GM21526 (cell line): Measurements from ENCODE around the gene SEPTIN10.
A peak's percentile ranks its signal among the peaks of the same experiment; 100 is the strongest.
"Not testable (repeated sequence)": the region's sequence is repeated elsewhere in the genome, so short reads cannot be mapped to it uniquely, and the experiment has no call there.

Experiments used
- ATAC-seq: cut with Tn5 transposase; IDR thresholded peaks from one replicate; pipeline ENCODE4 v1.9.1; 2021; ENCODE audit warnings: moderate library complexity; ENCODE audit not compliant: unreplicated experiment, low FRiP score

The SEPTIN10 gene

DNA sequence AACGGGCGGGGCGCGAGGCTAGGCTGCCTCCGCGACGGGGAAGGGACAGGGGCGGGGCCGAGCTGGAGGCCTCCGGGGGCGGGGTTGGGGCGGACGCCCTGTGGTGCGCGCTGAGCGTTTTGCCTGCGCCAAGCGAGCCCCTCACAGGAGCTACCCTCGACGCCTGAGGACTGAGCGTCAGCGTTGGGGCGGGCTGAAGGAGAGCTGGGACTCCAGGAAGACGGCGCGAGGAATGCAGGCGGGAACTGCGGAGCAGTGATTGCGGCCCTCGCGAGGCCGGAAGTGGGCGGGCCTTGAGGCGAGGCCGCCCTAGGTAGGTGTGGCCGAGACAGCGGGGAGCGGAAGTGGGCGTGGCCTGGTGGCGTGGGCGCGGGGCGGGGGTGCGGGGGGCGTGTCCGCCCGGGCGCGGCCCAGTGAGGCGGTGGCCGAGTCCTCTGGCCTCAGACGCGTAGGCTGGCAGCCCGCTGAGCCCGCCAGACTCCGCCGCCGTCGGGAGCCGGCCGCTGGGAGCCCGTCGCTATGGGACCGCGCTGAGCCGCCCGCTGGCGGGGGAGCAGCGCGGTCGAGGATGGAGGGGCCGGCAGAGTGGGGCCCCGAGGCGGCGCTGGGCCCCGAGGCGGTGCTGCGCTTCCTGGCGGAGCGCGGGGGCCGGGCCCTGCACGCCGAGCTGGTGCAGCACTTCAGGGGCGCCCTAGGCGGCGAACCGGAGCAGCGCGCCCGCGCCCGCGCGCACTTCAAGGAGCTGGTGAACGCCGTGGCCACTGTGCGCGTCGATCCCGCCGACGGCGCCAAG lies at the start of gene SEPTIN10, which contains the start of gene SOWAHC:
TSS of gene SEPTIN10 (minus strand) at position 45 of the 793 bp plus-strand sequence. CDS start 139 bp downstream, outside the sequence.
TSS of gene SOWAHC (plus strand) at position 443 of the 793 bp plus-strand sequence. CDS start at position 569, 126 bp downstream.
- ATAC-seq, result peak; percentile 77

DNA sequence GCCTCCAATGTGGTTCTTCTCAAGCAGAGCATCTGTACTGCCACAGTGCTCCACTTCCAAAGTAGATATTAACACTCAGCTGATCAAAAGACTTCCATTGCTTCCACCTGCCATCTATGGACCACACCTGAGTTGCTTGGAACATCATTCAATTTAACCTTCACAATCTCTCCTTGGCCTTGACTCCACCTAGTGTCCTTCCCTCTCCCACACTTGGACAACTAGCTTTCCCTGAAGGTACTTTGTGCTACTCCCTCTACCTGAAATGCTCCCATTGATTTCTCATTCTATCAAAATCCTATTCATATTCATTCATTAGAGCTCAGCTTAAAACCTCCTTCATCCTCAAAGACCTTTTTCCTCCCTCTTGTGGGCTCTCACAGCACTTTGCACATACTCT lies 49.1 kb upstream of the SEPTIN10 start:
- ATAC-seq, result no peak

DNA sequence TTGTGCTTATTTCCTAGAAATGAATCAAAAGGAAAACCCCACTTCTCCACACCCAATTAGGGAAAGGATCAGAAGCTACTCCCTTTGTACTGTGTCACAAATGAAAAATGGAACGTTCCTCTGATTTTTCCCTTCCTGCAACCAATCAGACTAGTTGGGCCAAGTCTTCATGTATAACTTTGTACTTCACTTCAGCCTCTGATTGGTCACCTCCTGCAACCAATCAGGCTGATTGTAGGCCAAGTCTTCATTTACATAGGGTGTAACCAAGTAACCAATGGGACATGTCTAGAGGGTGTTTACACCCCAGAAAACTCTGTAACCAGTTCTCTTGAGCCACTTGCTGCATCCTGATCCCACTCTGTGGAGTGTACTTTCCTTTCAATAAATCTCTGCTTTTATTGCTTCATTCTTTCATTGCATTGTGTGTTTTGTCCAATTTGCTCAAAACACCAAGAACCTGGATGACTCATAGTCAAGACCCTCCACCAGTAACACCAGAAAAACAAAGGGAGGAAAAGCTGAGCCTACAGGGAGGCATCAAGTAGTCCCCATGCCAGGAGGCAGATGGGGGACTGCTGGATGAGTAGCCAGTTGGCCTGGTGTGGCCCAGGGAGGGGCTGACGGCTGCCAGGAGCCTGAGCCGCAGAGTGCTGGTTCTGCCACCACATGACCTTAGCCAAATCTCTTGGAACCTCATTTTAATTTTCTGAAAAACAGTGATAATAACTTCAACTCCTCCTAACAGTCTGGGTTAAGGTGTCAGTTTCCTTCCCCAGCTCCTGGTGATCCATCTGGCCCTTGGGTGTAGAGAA lies 46.5 kb upstream of the SEPTIN10 start:
- no peak for ATAC-seq

DNA sequence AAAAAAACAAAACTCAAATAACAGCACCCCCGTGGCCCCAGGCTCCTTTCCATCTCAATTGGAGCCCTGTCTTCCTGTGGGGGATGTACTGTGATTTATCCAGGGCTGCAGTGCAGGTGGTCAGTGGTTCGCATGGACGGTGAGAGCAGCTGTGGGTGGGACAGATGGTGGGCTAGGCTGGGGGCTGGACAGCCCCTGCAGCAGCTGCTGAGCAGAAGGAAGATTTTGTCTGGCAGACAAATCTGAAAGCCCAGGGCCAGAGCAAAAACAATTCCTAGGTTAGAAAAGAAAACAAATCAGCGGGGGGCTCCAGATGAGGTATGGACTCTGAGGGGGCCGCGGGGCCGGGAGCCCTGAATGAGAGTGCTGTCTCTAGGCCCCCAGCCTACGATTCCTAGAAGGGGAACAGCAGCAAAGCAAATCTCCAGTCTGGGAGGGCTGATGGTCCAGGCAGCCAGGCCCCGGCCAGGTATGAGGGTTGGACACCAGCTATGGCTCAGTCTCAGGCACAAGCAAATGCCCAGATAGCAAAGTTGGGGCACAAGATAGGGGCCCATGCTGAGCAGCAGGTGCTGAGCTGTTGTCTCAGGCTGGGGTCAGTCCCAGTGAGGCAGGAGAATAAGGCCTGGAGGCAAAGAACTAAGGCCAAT lies 45.8 kb upstream of the SEPTIN10 start:
- ATAC-seq, result no peak

DNA sequence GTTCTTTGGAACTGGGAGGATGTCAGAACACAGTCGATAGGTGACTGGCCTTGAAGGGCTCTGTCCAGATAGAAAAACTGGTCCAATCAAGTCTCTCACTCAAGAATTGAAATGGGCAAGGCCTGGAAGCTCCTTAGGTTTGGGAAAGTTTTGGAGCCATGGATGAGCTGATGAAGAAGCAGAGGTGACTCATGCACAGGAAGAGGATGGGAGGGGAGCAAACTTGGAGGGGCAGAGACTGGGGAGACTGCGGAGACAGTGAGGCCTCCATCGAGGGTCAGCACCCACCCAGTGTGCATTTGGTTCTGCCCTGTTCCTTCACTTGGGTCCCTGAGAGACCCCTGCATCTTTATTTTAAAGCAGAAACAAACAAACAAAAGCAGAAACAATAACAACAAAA lies 41.5 kb upstream of the SEPTIN10 start:
- ATAC-seq, result no peak

DNA sequence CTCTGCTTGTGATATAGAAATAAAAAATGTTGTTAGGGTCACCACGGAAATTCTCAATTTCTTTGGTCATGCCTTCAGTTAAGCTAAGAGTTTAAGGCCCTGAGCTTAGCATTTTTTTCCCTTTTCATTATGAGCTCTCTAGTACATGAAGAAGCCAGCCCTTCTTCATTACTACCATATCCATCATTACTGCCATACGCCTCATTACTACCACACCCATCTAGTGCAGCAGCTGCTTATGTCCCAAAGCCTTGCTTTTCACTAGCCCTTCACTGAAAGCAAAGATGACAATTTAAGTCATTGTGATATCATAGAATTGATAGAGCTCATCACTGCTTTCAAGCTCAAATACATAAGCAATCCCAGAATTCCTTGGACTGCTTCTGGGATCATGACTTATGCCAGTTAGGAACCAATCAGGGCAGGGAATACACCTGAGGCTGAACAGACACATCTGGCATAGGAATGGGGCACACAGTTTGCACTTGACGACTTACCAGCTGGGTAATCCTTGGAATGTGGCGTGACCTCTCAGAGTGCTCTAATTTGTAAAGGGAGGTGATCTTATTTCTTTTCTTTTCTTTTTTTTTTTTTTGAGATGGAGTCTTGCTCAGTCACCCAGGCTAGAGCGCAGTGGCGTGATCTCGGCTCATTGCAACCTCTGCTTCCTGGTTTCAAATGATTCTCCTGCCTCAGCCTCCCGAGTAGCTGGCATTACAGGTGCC lies 40.7 kb upstream of the SEPTIN10 start:
- no peak for ATAC-seq

DNA sequence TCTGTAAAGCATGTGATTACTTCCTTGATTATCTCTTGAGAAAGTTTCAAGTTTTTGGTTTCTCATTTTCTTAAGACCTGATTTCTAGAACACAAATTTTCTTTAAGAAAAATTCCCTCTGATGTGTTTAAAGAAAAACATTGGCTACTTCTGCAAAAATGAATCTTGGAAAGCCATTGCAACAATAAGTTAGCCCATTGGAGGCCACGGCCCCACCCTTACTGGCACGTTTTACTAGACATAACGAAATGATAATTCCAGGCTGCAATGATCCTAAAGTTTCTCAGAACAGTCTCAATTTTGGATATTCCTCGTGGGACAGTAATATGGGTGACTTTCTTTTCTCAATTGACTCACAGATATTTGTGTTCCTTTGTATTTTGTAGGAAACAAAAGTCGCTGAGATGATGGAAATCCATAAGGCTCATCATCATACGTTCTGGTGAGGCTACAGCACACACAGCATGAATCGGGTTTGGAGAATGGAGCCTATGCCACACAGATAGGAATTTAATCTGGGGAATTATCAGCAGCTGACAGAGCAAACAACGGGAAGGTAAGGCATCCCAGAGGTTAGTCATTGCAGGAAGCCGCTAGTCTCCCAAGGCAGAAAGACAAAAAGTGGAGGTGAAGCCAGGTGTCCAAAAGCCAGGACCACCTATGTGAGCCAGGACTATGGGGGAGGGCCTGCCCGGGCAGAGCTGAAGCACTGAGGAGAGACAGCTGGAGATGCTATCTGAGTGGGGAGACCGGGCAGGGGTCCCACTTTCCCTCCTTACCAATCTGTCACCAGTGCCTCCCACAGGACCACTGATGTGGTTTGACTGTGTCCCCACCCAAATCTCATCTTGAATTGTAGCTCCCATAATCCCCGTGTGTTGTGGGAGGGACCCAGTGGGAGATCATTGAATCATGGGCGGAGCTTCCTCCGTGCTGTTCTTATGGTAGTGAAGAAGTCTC lies 36.2 kb upstream of the SEPTIN10 start:
- no peak for ATAC-seq

DNA sequence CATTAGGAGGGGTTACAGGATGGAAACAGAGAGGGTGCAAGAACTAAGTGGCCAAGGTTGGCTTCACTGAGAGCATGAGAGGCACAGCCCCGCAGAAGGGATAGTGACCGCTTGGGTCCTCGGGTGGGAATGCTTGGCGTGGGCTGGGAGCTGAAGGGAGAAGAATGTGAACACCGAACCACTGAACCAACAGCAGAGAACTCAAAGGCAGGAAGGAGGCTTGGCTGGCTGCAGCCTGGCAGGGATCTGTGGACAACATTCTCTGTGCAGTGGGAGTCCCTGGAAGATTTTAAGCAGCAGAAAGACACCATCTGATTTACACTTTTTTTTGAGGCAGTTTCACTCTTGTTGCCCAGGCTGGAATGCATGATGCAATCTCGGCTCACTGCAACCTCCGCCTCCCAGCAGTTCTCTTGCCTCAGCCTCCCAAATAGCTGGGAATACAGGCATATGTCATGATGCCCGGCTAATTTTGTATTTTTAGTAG lies 34.3 kb upstream of the SEPTIN10 start:
- no peak for ATAC-seq

DNA sequence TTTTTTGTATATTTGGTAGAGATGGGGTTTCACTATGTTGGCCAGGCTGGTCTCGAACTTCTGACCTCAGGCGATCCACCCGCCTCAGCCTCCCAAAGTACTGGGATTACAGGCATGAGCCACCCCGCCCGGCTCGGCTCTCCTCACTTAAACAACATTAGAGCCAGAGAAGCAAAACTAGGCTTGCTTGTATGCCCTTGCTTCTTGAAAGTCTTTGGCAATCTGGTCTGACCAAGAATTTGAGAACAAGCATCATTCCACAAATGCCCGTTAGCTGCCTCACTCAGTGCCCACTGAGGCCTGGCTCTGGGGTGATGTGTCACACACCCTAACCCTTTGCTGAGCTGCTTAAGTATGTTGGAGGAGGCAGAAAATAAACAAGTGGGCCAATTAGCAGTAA lies 33.9 kb upstream of the SEPTIN10 start:
- no peak for ATAC-seq

DNA sequence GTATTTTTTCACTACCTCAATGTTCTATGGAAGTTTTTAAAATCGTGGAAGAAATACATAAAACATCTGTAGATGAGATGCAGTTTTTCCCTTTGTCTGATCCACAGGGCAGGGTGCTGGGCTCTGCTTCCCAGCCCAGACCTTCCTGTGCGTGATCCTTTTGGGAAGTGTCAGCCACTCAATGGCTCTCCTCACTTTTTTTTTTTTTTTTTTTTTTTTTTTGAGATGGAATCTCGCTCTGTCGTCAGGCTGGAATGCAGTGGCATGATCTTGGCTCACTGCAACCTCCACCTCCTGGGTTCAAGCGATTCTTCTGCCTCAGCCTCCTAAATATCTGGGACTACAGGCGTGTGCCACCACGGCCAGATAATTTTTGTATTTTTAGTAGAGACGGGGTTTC lies 33.2 kb upstream of the SEPTIN10 start:
- no peak for ATAC-seq

DNA sequence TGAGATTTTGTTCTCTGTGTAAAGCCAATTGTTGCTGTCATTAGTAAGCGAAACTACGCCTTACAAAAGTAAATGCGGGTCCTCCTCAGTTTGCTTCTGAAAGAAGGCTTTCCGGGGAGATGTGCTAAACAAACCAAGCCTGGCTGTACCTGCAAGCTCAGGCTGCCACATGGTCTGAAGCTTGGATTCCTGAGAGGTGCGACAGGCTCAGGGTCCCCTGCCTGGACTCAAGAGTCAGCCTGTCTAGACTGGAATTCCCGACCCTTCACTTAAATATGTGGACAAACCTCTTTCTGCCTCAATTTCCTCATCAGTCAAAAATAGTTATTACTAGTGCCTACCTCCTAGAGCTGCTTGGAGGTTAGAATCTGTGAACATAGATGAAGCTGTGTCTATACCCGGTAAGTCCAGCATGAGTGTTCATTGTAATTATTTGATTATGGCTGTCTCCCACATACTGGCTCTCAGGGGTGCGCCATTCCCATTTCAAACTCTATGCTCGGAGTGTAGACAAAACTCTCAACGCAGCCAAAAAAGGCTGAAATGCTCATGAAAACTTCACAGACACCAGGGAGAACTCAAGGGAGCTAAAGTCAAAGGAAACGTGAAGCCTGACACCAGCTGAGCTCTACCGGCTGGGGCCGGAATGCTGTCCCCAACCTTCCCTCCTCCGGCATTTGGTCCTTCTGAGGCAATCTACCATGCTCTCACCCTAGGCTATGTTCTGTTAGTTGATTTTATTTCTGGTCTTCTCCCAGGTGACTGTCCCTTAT lies 31.8 kb upstream of the SEPTIN10 start:
- no peak for ATAC-seq

DNA sequence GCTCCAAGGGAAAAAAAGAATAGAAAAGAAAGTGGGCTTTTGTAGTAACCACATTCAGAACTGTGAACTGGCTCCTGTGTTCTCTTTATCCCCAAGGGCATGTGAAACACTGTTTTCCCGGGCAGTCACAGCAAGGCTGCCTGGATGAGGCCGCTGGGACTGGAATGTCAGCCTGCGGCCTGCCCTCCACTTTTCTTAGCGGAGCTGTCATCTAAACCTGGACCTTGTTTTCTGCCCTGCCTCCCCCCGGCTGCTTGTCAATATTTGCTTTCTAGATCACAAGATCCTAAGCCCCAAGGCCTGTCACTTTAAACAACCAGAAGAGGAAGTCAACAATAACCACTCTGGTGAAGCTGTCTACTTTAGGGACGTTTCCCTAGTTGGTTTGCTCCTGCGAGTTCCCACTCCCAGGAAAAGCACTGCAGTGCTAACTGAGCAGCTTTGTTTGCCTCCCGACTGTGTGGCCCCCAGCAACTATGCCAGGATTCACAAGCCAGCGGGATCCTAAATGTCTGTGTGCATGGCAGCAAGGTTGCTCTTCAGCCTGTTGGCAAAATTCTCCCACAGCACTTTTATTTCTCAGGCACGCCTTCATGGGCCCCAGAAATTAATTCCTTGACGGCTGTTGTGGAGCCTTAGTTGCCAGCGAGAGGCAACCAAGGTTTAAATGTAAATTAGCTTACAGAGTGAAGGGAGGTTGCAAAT lies 31.0 kb upstream of the SEPTIN10 start:
- ATAC-seq, result no peak

DNA sequence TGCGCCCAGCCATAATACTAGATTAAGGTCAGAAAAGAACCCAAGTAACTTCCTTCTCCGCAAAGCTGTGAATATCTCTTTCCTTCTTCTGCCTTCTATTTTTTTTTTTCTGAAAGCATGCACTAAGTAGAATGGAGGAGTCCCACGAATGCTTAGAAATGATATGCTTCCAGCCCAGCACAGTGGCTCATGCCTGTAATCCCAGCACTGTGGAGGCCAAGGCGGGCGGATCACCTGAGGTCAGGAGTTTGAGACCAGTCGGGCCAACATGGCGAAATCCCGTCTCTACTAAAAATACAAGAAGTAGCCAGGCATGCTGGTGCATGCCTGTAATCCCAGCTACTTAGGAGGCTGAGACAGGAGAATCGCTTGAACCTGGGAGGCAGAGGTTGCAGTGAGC lies 26.2 kb upstream of the SEPTIN10 start:
- not testable (repeated sequence) for ATAC-seq

DNA sequence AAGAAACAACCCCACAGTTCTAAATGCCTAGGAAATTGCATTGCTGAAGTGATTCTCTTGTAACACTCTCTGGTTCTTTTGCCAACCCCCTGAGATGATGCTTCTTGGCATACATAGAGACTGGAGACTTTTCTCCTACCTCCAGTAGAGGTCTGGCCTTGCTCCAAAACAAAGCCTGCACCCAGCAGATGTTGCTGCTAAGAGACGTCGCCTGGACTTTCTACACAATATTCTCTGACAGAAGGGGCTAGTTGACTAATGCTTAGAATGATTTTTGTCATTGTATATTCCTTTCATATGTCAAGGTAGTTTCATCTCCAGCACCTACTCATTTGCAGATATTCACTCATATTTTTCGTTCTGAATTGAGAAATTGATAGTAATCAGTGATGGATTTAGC lies 25.0 kb upstream of the SEPTIN10 start:
- ATAC-seq, result no peak

DNA sequence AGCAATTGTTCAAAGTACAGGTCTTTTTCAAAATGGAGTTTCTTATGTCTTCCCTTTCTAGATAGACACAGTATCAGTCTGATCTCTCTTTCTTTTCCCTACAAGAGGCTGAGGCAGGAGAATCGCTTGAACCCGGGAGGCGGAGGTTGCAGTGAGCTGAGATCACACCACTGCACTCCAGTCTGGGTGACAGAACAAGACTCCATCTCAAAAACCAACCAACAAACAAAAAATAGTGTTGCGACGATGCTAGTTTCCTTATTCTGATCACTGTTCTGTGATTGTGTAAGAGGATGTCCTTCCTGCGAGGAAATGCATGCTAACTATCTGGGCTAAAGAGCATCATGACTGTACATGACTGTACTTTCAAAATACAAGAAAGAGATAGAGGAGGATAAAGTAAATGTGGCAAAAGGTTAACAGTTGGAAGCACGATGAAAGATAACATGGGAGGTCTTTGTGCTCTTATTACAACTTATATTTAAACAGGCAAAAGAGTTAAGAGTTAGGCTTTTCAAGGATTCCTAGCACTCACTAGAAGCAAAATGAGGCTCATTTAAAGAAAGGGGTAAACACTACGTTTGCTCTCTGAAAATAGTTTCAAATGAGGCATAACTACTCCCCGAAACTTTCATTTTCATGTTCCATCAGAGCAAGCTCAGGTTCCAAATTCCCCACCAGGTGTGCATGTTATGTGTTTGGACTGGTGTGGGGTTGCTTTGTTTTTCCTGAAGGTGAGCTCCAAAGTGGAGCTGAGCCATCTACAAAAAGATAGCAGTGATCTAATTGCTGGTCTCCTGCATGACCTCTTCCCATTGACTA lies 24.2 kb upstream of the SEPTIN10 start:
- ATAC-seq, result peak; percentile 82

DNA sequence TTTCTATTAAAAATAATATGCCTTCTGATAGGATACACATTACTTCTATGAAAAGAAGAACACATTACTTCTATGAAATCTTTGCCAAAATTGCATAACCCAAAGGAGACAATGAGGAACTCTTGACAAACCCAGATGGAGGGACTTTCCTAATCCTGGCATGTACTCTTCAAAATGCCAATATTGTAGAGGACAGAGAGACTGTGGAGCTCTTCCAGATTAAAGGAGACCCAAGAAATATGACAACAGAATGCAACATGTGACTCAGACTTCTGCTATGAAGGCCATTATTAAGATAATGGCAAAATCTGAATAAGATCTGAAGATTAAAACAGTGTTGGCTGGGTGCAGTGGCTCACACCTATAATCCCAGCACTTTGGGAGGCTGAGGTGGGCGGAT lies 22.6 kb upstream of the SEPTIN10 start:
- ATAC-seq, result no peak
